HepG2 (cell line): Measurements from ENCODE around the gene ITGB1. TPM values are rescaled to one million over a fixed set of nuclear protein-coding genes. Genes with fewer than 3 reads are reported as not detected.

Experiments
- ARID4A ChIP-seq: sonication (generic); formaldehyde crosslinking; IDR thresholded peaks from 2 replicates; pipeline ENCODE4 v1.5.0; 2020; ENCODE audit warnings: mild to moderate bottlenecking, missing genetic modification reagents, borderline replicate concordance
- ATF7 ChIP-seq, 2 experiments: fragments of 450-650 bp in 1 of 2; sonication (generic) in 1 of 2; formaldehyde crosslinking in 1 of 2; IDR thresholded peaks; 2 replicates each; pipeline versions ENCODE4 v1.4.0 to v1.6.1; 2016 to 2020; ENCODE audit warnings: antibody characterized with exemption in 1 of 2, mild to moderate bottlenecking in 1 of 2, missing genetic modification reagents in 1 of 2
- GZF1 ChIP-seq: sonication (generic); formaldehyde crosslinking; IDR thresholded peaks from 2 replicates; pipeline ENCODE4 v1.5.1; 2020; ENCODE audit warnings: mild to moderate bottlenecking, missing genetic modification reagents
- IRX3 ChIP-seq: sonication (generic); formaldehyde crosslinking; IDR thresholded peaks from 2 replicates; pipeline ENCODE4 v1.8.1; 2023; ENCODE audit warnings: mild to moderate bottlenecking, low read depth, missing genetic modification reagents, borderline replicate concordance
- NR0B2 ChIP-seq: sonication (generic); formaldehyde crosslinking; IDR thresholded peaks from 2 replicates; pipeline ENCODE4 v1.4.0; 2020; ENCODE audit warnings: mild to moderate bottlenecking, missing genetic modification reagents
- ZNF207 ChIP-seq: fragments of 450-650 bp; IDR thresholded peaks from 2 replicates; pipeline ENCODE4 v1.6.1; 2016; ENCODE audit warnings: antibody characterized with exemption, borderline replicate concordance
- ZNF407 ChIP-seq: sonication (generic); formaldehyde crosslinking; IDR thresholded peaks from one replicate; pipeline ENCODE4 v1.5.1; 2020; ENCODE audit warnings: mild to moderate bottlenecking, missing genetic modification reagents; ENCODE audit errors: not compliant biosample characterization
- polyA plus RNA-seq, 8 experiments: library from polyadenylated mRNA; depleted of rRNA in 3 of 8; stranded (reverse) in 7 of 8; unstranded in 1 of 8; fragments of >200 nt; fragmentation: Illumina TruSeq in 4 of 8; extraction: Trizol in 4 of 8; gene quantifications; 2 replicates each; pipeline versions ENCODE4 v1.2.1 to v1.2.3, GENCODE V29; 2011 to 2016; ENCODE audit warnings: low read depth in 4 of 8, missing spikeins in 1 of 8, mixed read lengths in 1 of 8; ENCODE audit not compliant: insufficient read depth in 1 of 8
- total RNA-seq, 5 experiments: library from RNA; depleted of rRNA; stranded (reverse); fragments of >200 nt; fragmentation: Illumina TruSeq; extraction: Trizol; gene quantifications; 2 replicates each; pipeline ENCODE4 v1.2.3, GENCODE V29; 2016; ENCODE audit warnings: low read depth in 1 of 5
- TF ChIP-seq, protein P1 (sequence below): sonication (generic); formaldehyde crosslinking; IDR thresholded peaks from 2 replicates; pipeline ENCODE4 v1.8.0; 2023; ENCODE audit warnings: mild to moderate bottlenecking, missing genetic modification reagents

Gene ITGB1
- total and polyA plus RNA-seq, 2 of the 13 experiments (the other 11 are each of a cell fraction or from before 2014, with no cell fraction given): 190 to 204 TPM

GRCh38 chr10:32957341-32958084, 517 bp downstream of the ITGB1 start (continued):
- TF ChIP-seq ZNF207 (no peak), NR0B2 (CRISPR knock-in tag) (0 out of 2 replicates have a peak, but pooled peaks have one; percentile 30), ARID4A (CRISPR knock-in tag) (no peak; the same call in 1 of the 2 replicates), GZF1 (no peak), ATF7 (IDR thresholded peaks at IDR 0.05) (no peak), ATF7 (CRISPR knock-in tag; IDR thresholded peaks at IDR 0.05) (no peak), ZNF407 (peak; percentile 33), IRX3 (no peak)
- TF ChIP-seq, protein P1, sequence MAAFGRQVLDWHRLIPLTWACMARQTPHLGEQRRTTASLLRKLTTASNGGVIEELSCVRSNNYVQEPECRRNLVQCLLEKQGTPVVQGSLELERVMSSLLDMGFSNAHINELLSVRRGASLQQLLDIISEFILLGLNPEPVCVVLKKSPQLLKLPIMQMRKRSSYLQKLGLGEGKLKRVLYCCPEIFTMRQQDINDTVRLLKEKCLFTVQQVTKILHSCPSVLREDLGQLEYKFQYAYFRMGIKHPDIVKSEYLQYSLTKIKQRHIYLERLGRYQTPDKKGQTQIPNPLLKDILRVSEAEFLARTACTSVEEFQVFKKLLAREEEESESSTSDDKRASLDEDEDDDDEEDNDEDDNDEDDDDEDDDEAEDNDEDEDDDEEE (CRISPR knock-in tag): 0 out of 2 replicates have a peak, but pooled peaks have one; percentile 38
